GM19043 (cell line): Measurements from ENCODE around the gene ASXL1.
"Not testable (repeated sequence)": the region's sequence is repeated elsewhere in the genome, so short reads cannot be mapped to it uniquely, and the experiment has no call there.

Experiments used
- ATAC-seq: cut with Tn5 transposase; IDR thresholded peaks from one replicate; pipeline ENCODE4 v1.9.1; 2021; ENCODE audit warnings: low read depth; ENCODE audit not compliant: unreplicated experiment

The ASXL1 gene

DNA sequence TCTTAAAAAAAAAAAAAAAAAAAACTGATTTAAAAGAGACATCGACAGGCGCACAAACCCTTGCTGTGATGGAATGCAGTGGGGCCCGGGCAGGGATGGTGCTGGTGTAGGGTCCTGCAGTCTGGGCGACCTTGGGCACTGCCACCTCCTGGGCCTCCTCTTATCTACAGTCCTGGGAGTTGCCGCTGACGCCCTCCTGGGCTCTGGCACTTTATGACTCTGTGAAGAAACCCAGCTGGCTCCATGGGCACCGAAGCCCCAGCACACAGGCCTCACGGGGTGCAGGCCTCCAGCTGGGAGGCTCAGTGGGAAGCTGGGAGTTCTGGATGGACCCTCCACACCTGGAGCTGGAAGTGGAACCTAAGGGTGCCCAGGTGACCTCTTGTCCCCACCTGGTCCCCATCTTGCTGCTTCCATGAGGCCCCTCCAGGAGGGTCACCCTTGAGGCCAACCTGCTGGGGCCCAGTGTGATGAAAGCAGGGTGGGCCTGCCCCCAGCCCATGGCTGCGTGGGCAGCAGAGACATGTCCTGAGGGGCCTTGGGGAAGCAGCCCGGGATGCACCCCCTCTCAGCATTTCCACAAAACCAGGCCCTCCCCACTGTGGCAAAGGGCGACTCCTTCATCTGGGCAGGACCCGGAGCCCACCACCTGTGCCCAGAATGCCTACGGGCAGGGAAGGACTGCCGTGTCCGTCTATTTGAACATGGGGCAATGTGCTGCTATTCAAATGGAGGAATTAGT is 104.9 kb downstream of the ASXL1 start:
- ATAC-seq: no peak

DNA sequence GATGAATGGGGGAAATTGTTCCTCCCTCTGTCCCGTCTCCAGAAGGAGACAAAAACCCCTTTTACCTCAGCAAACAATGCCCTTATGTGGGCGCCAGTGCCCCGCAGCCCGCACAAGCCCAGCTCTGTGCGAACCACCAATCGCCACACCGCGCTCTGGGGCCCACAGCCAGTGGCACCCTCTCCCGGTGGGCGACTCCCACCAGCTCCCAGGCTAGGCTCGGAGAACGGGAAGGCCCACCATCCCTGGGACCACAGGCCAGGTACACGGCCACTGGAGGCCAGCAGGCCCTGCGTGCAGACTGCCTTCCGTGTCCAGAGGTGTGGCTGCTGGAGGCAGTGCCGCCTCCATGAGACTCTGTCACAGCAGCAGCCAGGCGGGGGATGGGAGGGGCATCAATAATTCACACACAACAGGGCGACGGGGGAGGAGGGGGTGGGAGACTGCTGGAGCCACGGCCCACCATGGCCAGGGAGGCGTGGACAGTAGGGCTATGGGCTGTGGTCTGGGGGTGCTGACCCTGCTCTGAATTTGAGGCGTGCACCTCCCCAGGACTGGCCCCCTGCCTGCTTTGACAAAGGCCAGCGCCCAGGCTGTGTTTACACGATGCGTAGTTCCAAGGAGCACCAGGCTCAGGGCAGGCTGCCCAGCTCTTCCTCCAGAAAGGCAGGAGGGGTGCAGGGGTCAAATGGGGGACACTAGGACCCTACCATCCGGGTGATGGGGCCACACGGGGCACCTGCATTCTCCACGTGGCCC is 105.7 kb downstream of the ASXL1 start:
- no peak for ATAC-seq

DNA sequence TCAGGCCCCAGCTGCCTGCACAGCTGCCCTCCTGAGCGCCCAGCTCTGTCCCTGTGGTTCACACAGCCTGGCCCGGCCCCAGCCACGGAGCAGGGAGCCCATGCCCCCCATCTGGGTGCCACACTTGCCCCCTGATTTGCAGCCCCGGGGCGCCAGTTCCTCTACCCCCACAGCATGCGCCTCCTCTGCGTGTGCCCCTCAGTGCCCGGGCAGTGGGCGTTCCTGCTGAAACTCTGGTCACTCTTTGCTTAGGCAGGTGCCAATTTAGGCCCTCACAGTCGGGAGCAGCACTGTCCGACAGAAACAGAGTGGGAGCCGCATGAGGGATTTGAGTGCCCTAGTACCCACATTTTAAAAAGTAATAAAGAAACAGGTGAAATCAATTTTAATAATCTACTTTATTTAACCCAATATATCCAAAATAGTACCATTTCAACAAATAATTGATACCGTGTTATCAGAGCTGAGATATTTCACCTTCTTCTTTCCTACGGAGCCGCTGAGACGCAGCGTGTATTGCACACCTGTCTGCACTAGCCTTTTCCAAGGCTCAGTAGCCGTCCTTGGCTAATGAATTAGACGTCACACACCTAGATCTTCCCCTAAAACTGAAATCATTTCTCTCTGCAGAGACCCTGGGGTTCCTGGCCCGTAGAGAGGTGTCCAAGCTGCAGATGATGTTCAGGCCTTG is 106.4 kb downstream of the ASXL1 start:
- ATAC-seq: no peak

DNA sequence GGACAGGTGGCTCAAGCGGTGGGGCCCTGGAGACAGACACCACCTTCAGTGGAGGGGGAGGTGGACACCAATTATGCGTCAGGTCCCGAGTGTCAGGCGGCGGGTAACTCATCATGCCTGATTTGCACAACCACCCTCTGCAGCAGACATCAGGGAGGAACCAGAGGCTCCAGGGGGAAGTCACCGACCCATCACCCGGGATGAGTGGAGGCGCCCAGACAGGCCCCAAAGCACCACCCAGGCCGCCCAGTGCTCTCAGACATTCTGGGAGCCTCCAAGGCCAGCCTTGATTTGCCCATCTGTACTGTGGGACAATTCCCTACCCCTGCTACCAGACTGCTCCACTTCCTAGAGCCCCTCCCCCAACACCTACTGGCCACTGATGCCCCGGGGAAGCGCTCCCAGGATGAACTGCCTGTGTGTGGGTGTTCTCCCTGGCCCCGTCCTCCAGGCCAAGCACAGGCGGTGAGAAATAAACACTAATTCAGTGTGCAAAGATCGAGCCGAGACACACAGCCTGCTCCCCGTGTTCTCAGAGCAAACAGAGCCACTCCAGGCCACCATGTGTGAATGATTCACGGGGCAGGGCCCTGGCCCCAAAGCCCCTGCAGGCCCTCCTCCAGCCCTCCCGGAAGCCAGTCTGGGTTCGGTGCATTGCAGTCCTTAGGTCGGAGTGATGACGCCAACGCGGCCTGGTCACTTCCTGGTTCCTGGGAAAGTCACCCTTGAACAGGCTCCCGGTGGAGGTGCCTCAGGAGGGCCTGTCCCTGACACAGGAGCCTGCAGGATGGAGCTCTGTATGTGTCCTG is 107.2 kb downstream of the ASXL1 start:
- ATAC-seq: no peak

DNA sequence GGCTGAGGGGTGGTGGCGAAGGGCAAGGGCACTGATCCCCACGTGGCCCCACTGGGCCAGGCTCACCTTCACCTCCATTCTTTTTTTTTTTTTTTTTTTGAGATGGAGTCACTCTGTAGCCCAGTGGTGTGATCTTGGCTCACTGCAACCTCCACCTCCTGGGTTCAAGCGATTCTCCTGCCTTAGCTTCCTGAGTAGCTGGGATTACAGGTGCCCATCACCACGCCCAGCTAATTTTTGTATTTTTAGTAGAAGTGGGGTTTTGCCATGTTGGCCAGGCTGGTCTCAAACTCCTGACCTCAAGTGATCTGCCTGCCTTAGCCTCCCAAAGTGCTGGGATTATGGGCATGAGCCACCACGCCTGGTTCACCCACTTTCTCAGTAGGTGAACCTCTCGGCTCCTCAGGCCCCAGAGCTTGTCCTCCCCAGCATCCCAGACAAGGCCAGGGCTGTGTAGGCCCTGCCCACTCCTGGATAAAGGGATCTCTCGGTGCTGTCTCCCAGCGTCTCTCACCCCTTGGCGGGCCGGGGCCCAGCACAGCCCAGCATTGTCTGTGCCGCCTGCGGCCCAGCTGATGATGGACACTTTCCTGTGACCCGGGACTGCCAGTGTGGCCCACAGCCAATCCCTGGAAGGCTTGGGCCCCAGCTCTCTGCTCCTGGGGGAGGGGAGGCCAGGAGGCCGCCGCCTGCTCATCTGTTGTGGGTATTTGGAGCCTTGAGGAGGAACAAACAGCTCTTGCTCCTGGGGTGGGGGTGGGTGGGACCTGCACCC is 108.0 kb downstream of the ASXL1 start:
- not testable (repeated sequence) for ATAC-seq

DNA sequence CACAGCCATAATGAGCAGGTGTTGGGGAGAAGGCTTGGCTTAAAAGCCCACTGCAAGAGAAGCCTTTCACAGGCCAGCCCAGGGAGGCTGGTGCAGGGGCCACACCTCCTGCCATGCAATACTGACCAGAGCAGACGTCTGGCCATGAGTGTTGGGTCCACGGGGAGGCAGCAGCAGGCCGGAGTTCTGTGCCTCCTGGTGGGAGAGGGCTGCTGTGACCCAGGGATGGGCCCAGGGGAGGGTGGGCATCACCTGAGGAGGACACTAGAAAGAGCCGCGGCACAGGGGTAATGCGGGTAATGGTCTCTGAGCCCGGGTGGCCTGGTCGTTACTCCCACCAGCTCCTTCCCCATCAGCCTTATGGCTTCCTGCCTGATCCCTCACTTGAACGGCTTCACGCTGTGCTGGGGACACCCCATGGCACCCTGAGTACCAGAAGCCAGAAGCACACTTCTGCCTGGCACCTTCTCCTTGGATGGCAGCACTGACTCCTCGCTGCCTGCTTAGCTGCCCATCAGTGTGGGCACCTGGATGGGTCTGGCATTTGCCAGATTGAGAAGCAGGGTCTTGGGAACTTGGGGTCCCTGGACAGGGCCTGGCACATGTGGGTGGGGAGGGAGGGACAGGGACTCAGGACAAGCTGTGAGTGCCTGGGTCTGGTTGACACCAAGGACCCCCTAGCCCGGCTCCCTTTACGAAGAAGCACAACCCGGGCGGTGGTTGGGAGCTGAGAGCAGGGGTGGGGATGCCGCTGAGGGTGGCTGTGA is 108.8 kb downstream of the ASXL1 start:
- no peak for ATAC-seq

DNA sequence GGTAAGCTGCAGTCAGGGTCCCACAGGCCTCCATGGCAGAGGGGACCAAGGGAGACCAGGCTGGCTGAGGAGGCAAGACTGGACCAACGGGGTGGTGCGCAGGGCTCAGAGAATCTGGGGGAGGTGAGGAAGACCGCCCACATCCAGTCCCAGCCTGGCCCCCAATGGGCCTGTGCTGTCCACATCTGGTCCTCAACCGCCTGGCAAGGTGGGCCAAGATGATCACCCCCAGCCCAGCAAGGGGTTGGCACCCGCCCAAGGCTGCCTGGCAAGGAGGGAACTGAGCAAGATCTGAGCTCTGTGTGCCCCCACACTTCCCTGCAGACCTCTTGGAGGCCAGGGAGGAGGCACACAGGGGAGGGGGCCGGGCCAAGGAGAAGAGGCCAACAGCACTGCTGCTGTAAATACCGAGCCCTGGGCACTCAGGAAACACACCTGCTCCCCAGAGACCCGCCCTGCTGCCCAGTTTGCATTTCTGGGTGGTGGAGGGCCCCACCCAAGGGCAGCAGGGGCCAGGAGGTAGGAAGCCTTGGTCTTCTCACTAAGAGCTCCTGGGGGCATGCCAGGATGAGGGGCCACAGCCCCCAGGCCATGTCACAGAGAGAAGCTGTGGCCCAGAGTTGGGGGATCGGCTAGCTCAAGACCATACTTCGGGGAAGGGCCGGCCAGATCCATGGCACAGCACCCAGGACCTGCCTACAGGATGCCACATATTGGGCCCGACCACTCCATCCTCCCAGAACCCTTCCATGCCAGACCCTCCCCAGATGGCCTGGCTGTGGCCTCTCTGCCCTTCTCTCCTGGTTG is 109.6 kb downstream of the ASXL1 start:
- no peak for ATAC-seq

DNA sequence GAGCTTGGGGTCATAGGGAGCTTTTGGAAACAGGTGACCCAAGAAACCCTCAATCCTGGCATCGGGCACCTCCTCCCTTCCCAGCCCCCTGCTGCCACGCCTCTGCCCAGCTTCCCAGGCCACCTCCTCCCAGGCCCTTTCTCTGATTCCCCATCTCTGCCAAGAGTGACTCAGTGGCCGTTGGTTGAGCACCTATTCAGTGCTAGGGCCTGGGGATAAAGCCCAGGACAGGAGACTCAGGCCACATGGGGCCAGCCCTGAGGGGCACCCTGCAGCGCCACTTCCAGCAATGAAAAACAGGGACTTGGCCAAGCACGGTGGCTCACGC is 110.1 kb downstream of the ASXL1 start:
- ATAC-seq: no peak

DNA sequence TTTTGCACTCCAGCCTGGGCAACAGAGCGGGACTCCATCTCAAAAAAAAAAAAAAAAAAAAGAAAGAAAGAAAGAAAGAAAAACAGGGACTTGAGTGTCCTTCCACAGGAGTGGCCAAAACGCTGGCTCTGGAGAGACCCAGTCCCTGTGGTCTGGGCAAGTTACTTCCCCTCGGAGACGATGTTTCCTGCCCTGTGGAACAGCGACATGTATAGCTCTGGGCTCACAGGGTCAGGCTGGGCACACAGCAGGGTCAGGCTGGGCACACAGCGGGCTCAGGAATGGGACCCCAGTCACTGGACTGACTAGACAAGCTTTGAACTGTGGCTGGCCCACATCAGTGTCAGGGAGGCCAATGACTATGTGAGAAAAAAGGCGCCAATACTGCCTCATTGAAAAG is 110.7 kb downstream of the ASXL1 start:
- ATAC-seq: no peak

DNA sequence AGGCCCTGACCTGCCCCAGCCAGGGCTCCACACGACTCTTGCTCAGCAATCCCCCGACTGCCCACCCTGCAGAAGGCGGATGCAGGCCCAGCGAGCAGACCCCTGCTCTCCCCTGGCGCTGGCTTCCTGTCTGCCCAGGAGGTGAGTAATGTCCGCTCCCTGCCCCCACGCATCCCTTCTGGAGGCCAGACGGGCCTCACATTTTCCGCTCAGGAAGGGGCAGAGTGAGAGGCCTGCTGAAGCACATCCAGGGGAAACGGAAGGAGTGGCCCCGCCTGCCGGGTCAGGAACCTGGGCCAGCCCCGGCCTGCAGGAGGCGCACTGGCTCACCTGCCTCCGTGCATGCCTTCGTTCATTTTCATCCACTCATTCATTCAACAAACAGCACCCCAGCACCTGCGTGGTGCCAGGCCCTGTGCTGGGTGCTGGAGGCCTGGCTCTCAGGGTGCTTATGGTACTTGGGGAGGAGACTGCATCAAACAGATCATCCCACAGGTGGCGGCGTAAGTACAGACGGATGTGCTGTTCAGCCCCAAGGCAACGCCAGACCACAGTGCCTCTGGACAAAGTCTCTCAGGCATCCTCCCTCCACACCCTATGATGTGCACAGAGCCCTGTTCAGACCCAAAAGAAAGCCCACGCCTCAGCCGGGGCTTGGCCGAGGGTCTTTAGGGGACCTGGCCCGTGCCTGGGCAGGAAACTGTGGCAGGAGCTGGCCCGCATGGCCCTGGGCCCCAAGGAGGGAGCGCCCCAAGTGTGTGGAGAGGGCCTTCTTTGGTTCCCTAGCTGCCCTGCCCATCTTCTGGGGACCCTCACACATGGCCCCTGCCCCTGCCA is 112.1 kb downstream of the ASXL1 start:
- no peak for ATAC-seq

DNA sequence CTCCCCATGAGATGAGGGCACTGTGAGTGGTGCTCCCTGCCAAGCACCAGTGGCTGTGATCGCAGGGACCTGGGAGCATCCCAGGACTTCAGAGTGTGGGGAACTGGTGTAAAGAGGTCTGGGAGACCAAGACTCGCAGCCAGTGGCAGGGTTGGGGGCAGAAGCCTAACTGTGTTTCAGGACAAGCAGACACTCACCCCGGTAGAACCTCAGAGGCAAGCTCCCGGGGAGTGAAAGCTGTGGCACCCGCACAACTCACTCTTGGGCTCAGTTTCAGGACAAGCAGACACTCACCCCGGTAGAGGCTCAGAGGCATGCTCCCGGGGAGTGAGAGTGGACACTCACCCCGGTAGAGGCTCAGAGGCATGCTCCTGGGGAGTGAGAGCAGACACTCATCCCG is 112.8 kb downstream of the ASXL1 start:
- ATAC-seq: no peak

DNA sequence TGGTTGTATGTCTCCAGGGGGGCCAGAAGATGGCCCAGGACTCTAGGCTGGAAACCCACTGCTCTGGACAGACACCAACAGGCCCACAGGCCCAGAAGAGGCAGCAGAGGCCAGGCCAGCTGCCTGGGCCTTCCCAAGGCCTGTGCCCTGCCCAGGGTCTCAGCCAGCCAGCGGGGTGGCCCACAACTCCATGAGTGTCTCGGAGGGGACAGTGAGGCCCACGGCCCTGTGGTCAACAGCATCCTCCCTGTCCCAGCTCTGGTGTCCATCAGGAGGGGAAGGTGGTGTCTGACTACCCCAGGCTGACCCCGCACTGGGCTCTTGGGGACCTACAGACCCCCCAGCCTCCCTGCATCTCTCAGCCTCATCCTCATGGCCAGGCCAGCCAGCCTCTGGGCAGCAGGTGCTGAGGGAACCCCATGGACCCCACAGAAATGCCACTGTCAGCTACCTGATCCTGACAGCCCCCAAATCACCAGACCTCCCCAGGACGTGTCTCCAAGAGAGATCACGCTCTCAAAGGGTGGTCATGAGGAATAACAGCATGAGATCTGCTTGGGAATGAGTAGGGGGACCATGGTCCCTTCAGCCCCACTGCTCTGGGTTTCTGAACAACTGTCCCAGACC is 114.6 kb downstream of the ASXL1 start:
- no peak for ATAC-seq

DNA sequence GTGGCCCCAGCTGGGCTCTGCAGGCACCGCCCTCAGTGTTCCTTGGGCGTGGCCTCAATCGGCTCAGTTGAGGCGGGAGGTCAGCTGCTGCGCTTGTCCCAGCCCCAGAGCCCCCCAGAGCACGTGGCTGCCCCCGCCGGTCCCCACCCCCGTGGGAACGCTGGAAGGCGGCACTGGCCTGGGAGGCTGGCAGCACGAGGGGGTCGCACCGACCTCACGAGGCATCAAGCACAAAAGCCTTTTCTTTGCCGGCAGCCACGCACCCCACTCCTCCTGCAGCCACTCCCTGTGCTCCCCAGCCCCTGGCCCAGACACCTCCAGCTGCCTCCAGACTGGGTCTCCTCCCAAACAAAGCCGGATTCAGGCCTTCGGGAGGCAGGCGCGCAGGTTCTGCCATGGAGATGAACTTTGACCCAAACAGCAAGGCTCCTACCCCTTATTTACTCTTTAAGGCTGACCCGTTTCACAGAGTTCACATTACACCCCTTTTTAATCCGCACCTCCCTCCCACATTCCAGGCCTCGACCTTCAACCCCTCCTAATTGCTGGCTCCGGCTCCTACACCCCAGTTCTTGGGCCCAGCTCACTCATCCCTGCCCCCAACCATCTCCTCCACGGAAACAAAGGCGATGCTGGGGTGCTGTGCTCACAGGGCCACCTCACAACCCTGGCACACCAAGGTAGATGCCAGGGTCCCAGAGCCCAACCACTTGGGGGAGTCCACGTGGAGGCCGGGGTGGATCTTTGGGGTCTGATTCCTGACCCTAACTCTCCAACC is 115.3 kb downstream of the ASXL1 start:
- ATAC-seq: no peak

DNA sequence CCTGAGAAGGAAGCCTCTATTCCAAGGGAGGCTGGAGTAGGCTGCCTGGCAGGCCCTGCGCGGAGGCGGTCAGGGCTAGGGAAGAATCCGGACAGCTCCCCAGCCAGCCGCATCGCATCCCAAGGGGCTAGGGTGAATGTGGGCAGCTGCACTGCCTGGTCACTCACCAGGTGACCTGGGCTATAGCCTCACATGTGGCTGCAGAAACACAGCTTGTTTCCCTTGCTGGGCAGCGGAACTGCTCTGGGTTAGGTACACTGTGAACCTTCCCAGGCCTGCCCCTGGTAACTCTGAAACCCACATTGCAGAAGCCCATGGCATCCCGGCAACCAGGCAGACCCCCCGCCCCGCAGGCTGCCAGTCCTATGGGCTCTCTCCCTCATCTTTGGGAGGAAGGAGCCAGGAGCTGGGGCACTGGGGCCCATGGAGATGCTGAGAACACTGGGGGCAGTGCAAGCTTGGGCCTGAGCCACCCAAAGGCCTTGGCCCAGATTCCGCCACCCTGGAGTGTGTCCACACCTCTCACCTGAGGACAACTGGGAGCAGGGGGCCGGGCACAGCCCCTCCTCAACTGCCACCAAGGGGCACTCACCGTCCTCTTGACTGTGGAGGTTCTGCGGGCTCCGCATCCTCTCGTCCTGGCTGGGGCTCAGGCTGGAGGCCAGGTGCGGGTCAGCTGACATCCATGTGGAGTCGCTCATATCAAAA is 116.0 kb downstream of the ASXL1 start:
- ATAC-seq: no peak

DNA sequence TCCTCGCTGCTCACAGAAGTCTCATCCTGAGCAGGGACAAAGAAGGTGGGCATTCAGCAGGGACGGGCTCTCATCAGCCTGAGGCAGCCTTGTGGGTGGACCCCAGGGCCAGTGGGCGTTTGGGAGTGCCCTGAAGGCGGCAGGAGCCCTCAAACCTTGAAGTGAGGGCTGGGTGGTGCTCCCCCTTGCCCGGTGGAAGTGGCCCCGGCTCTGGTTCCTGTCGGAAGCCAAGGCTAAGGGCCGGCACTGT is 116.5 kb downstream of the ASXL1 start:
- no peak for ATAC-seq
